Medulla oblongata (tissue), 1 donor: ENCODE data around the gene CCNJL.

Source experiments
- DNase-seq: peaks from one replicate; pipeline ENCODE4 v3.0.0-alpha.2; 2015; ENCODE audit errors: extremely low spot score

CCNJL gene

GRCh38 chr5:160333721-160334120 is 21.4 kb upstream of the CCNJL start:
- DNase-seq = no peak

GRCh38 chr5:160330212-160330611 is 17.8 kb upstream of the CCNJL start:
- no peak for DNase-seq

- no peak for DNase-seq
These were observed 15.5 kb upstream of the CCNJL start for GRCh38 chr5:160327818-160328217.

GRCh38 chr5:160326981-160327380 is 14.6 kb upstream of the CCNJL start:
- no peak for DNase-seq

GRCh38 chr5:160325716-160326115 is 13.4 kb upstream of the CCNJL start:
- no peak for DNase-seq

GRCh38 chr5:160324886-160325285 is 12.5 kb upstream of the CCNJL start:
- no peak for DNase-seq

GRCh38 chr5:160318409-160318808 is 6.0 kb upstream of the CCNJL start:
- no peak for DNase-seq

- no peak for DNase-seq
These were observed 5.1 kb upstream of the CCNJL start for GRCh38 chr5:160317434-160317833.

- DNase-seq = no peak
These were observed 3.6 kb upstream of the CCNJL start for GRCh38 chr5:160315968-160316367.

- DNase-seq = no peak
These were observed 780 bp upstream of the CCNJL start for GRCh38 chr5:160312960-160313727.

GRCh38 chr5:160311491-160312133 is 752 bp downstream of the CCNJL start:
- no peak for DNase-seq

- DNase-seq = no peak
These were observed 1.6 kb downstream of the CCNJL start for GRCh38 chr5:160310552-160311295.

GRCh38 chr5:160310140-160310539 is 2.2 kb downstream of the CCNJL start:
- peak; percentile 23 for DNase-seq

- DNase-seq = no peak
These were observed 5.7 kb downstream of the CCNJL start for GRCh38 chr5:160306696-160307095.

GRCh38 chr5:160305319-160305718 is 7.0 kb downstream of the CCNJL start:
- no peak for DNase-seq

GRCh38 chr5:160303690-160304089 is 8.7 kb downstream of the CCNJL start:
- DNase-seq = no peak

- no peak for DNase-seq
These were observed 14.2 kb downstream of the CCNJL start for GRCh38 chr5:160298189-160298588.

GRCh38 chr5:160297776-160298175 is 14.6 kb downstream of the CCNJL start:
- no peak for DNase-seq

GRCh38 chr5:160297004-160297403 is 15.4 kb downstream of the CCNJL start:
- no peak for DNase-seq

- no peak for DNase-seq
These were observed 15.9 kb downstream of the CCNJL start for GRCh38 chr5:160296496-160296895.

- DNase-seq = no peak
These were observed 18.3 kb downstream of the CCNJL start for GRCh38 chr5:160293901-160294561.

- no peak for DNase-seq
These were observed 19.0 kb downstream of the CCNJL start for GRCh38 chr5:160293386-160293785.
